Ovary (tissue), 9 donors: ENCODE results near the gene ARL6IP5. TPM values are rescaled to one million over a fixed set of nuclear protein-coding genes. Genes with fewer than 3 reads are reported as not detected.

Experiments
- DNase-seq, 5 donors: peaks; one replicate each; pipeline ENCODE4 v3.0.0-alpha.2; 2019 to 2020
- H3K27ac ChIP-seq, 2 donors: fragments of 200-600 bp; one replicate each; pipeline versions ENCODE4 v1.5.1 to v1.8.0; 2019 to 2022
- H3K27me3 ChIP-seq: fragments of 200-600 bp; one replicate; pipeline ENCODE4 v1.8.0; 2022
- H3K36me3 ChIP-seq: fragments of 200-600 bp; sonication (generic); one replicate; pipeline ENCODE4 v1.5.1; 2019
- H3K4me1 ChIP-seq: one replicate; pipeline ENCODE4 v1.8.1; 2013; ENCODE audit warnings: mild to moderate bottlenecking, moderate library complexity; ENCODE audit not compliant: insufficient read depth
- H3K4me3 ChIP-seq: fragments of 200-600 bp; sonication (generic); one replicate; pipeline ENCODE4 v1.5.1; 2017
- H3K9me3 ChIP-seq, 2 donors: fragments of 200-600 bp in 1 of 2; sonication (generic) in 1 of 2; one replicate each; pipeline versions ENCODE4 v1.5.1 to v1.8.1; 2013 to 2019; ENCODE audit warnings: mild to moderate bottlenecking in 1 of 2, moderate library complexity in 1 of 2
- EP300 ChIP-seq: sonication (generic); formaldehyde crosslinking; IDR thresholded peaks from one replicate; pipeline ENCODE4 v1.6.1; 2017; ENCODE audit warnings: antibody characterized with exemption
- POLR2A ChIP-seq: fragments of 450-650 bp; IDR thresholded peaks from one replicate; pipeline ENCODE4 v1.6.1; 2017; ENCODE audit warnings: antibody characterized with exemption, mild to moderate bottlenecking, moderate library complexity
- WGBS, 3 donors: extraction: QIAGEN DNeasy Blood & Tissue Kit in 1 of 3; methylation state at CpG; one replicate each; pipeline versions ENCODE4 v1.1.5 to v1.1.7; 2013 to 2017; 5-methylcytosine and 5-hydroxymethylcytosine counted together
- intact Hi-C, 4 donors: fragments of 100-400 bp; cut with DNase I; formaldehyde crosslinking; loops; one replicate each; pipeline versions ENCODE4 v1.11.0 to v1.15.1; 2022 to 2023
- polyA plus RNA-seq, 2 donors: library from polyadenylated mRNA; stranded (reverse); fragments of 200-250 nt in 1 of 2; fragments of 350-450 nt in 1 of 2; fragmentation: Illumina TruSeq in 1 of 2; extraction: RNeasy Lipid Tissue Mini Kit (QIAGEN cat#74804) in 1 of 2; gene quantifications; one replicate each; pipeline ENCODE4 v1.2.3, GENCODE V29; 2013 to 2014
- total RNA-seq, 7 donors: library from RNA; depleted of rRNA in 2 of 7; stranded (reverse); fragments of >200 nt in 2 of 7; fragmentation: NEBNext Ultra II Directional in 3 of 7; extraction: Animal tissue kit (Norgen Biotek cat#: 25700) in 3 of 7; gene quantifications; one replicate each; pipeline versions ENCODE4 v1.1.0 to v1.2.4, GENCODE V29; 2016 to 2023
- TF ChIP-seq, protein P1 (sequence below), 3 donors: fragments of 450-650 bp in 2 of 3; fragments of 200-600 bp in 1 of 3; IDR thresholded peaks; one replicate each; pipeline versions ENCODE4 v1.5.1 to v1.8.0; 2016 to 2022; ENCODE audit warnings: antibody characterized with exemption in 3 of 3, mild to moderate bottlenecking in 1 of 3
- donor health status: DM: no; HTN: no; CAD: no; lungs with moderate emphysema.
- donor health status: DM: no; HTN: no; CAD: no.
- donor health status: Bipolar disorder and iron deficiency.
- donor health status: DM: yes; HTN: yes; CAD: no.
- donor health status: DM: no; HTN: no; CAD: no.
- donor health status: DM: yes; HTN: yes; CAD: no.

ARL6IP5 gene
- total and polyA plus RNA-seq, 9 donors: 59.0 to 197 (median 78.4) TPM

DNA sequence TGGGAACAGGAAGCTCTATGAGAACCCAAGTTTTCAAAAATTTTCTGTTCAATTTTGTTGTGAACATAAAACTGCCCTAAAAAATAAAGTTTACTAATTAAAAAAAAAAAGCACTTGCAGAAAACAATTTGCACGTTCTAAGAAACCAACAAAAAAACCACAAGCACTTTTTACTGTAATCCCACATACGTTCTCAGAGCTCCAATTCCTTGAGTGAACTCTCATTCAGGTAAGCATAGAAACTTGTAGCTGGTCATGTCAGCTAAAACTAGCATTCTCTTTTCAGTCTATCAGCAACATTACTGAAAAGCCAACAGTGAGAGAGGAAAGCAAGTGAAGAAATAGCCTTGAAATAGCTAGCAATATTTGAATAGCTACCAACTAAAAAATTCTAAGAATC is 21.1 kb upstream of the ARL6IP5 start:
- TF ChIP-seq, protein P1, sequence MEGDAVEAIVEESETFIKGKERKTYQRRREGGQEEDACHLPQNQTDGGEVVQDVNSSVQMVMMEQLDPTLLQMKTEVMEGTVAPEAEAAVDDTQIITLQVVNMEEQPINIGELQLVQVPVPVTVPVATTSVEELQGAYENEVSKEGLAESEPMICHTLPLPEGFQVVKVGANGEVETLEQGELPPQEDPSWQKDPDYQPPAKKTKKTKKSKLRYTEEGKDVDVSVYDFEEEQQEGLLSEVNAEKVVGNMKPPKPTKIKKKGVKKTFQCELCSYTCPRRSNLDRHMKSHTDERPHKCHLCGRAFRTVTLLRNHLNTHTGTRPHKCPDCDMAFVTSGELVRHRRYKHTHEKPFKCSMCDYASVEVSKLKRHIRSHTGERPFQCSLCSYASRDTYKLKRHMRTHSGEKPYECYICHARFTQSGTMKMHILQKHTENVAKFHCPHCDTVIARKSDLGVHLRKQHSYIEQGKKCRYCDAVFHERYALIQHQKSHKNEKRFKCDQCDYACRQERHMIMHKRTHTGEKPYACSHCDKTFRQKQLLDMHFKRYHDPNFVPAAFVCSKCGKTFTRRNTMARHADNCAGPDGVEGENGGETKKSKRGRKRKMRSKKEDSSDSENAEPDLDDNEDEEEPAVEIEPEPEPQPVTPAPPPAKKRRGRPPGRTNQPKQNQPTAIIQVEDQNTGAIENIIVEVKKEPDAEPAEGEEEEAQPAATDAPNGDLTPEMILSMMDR (IDR thresholded peaks at IDR 0.05): no peak
- TF ChIP-seq POLR2A (no peak), EP300 (no peak)
- WGBS, 3 donors: 21 to 42% (median 35%) methylated on average over 2 of the region's 2 CpGs
- no peaks in the 10 kb centered on the region for H3K36me3 ChIP-seq

DNA sequence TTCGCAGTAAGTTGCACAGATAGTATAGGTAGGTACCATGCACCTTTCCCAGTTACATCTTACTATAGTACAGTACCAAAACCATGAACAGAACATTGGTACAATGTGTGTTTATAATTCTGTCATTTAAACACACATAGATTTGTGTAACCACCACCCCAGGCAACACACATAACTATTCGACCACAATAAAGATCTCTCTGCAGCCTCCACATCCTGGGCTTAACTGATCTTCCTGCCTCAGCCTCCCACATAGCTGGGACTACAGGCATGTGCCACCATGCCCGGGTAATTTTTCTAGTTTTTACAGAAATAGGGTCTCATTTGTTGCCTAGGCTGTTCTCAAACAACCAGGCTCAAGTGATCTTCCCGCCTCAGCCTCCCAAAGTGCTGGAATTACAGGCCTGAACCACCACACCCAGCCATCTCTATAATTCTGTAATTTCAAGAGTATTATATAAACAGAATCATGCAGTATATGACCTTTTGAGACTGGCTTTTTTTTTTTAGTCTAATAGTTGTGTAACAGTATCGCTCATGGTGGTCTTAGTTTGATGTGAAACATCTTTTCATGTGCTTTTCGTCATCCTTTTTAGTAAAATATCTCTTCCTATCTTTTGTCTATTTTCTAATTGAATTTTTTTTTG is 19.3 kb upstream of the ARL6IP5 start:
- no peak for DNase-seq
- intact Hi-C loops: no loop called here
- TF ChIP-seq, protein P1 (IDR thresholded peaks at IDR 0.05): no peak
- no peak for TF ChIP-seq EP300
- H3K27ac ChIP-seq: no peak overlapping the region
- H3K4me3 ChIP-seq: no peak overlapping the region
- no peaks in the 10 kb centered on the region for H3K9me3 ChIP-seq
- no peaks in the 10 kb centered on the region for H3K4me1 ChIP-seq
- no peaks in the 10 kb centered on the region for H3K36me3 ChIP-seq
- H3K27me3 ChIP-seq: no peaks in the 10 kb centered on the region
- 91 to 96% (median 95%) methylated on average over 6 of the region's 6 CpGs for WGBS, 3 donors

More for the DNA sequence above, 21.1 kb upstream of the ARL6IP5 start:
- DNase-seq: no peak
- no peak overlapping the region for H3K4me3 ChIP-seq
- intact Hi-C loops: no loop called here
- H3K27ac ChIP-seq: no peak overlapping the region
- no peaks in the 10 kb centered on the region for H3K9me3 ChIP-seq
- no peaks in the 10 kb centered on the region for H3K27me3 ChIP-seq
- H3K4me1 ChIP-seq: no peaks in the 10 kb centered on the region

DNA sequence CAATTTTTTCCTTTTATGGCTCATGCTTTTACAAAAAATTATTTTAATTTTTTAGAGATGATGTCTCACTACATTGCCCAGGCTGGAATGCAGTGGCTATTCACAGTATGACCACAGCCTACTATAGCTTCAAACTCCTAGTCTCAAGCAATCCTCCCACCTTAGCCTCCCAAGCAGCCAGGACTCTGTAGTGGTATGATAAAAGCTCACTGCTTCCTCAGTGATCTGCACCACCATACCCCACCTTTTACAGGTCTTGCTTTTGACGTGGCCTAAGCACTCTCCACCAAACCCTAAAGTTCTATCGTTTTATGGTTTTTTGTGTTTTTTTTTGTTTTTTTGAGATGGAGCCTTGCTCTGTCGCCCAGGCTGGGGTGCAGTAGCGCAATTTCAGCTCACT is 18.6 kb upstream of the ARL6IP5 start:
- H3K36me3 ChIP-seq: no peaks in the 10 kb centered on the region
- WGBS, 3 donors: 72 to 73% (median 72%) methylated on average over 4 of the region's 4 CpGs
- intact Hi-C loops: no loop called here
- no peaks in the 10 kb centered on the region for H3K4me1 ChIP-seq
- no peak for DNase-seq
- H3K27ac ChIP-seq: no peak overlapping the region
- TF ChIP-seq POLR2A: no peak
- no peak for TF ChIP-seq EP300
- TF ChIP-seq, protein P1 (IDR thresholded peaks at IDR 0.05): no peak
- no peak overlapping the region for H3K4me3 ChIP-seq
- no peaks in the 10 kb centered on the region for H3K9me3 ChIP-seq
- no peaks in the 10 kb centered on the region for H3K27me3 ChIP-seq

DNA sequence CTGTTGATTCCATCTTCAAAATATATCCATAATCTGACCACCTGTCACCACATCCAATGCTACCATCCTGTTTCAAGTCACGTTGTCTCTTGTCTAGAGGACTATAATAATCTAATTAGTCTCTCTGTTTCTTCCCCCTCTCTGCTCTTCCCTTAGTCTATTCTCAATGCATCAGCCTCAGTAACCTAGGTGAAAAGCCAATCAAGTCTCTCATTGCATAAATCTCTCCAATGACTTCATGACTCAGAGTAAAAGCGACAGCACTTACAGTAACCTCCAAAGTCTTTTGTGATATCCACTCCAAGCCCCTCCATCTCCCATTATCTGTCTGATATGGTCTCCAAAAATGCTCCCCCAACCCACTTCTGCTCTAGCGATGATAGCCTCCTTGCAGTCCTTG is 11.8 kb upstream of the ARL6IP5 start:
- Histone ChIP-seq H3K9me3 (no peaks in the 10 kb centered on the region), H3K27me3 (no peaks in the 10 kb centered on the region), H3K4me1 (peaks cover 2% of the 10 kb centered on the region), H3K36me3 (no peaks in the 10 kb centered on the region), H3K4me3 (no peak overlapping the region), H3K27ac (no peak overlapping the region)
- intact Hi-C loops: no loop called here
- TF ChIP-seq, protein P1 (IDR thresholded peaks at IDR 0.05): no peak
- TF ChIP-seq POLR2A (no peak), EP300 (no peak)
- WGBS, 3 donors: 93 to 97% (median 94%) methylated on average over 3 of the region's 3 CpGs
- no peak for DNase-seq
